GM12878 (cell line): ENCODE results near the gene LEKR1. TPM values are rescaled to one million over a fixed set of nuclear protein-coding genes. Genes with fewer than 3 reads are reported as not detected.

Experiments
- ATAC-seq: fragments of 200-7000 bp; cut with Tn5 transposase; 3 replicates; pipeline ENCODE4 v1.9.1; 2020; ENCODE audit warnings: mild to moderate bottlenecking, moderate library complexity
- BruUV-seq: library from RNA; stranded (reverse); fragments of 400-500 nt; replicated peaks from 2 replicates; lab custom pipeline; 2021; lab: Mats Ljungman, UMichigan
- CTCF ChIA-PET: fragments of 300-600 bp; sonication (Branson Sonifier 250); formaldehyde crosslinking; extraction: SDS; loops from one replicate; lab custom pipeline; 2021; ENCODE audit warnings: inconsistent platforms; lab: Yijun Ruan, JAX
- POLR2A ChIA-PET: fragments of 350-600 bp; formaldehyde crosslinking; extraction: SDS; loops from one replicate; lab custom pipeline; 2021; ENCODE audit warnings: inconsistent platforms; lab: Charles Lee
- RAD21 ChIA-PET: fragments of 300-600 bp; sonication (Branson Sonifier 250); formaldehyde crosslinking; loops from one replicate; lab custom pipeline; 2023; ENCODE audit warnings: antibody characterized with exemption; ENCODE audit not compliant: unreplicated experiment; lab: Charles Lee
- SMC1A ChIA-PET: fragments of 300-600 bp; sonication (Branson Sonifier 250); formaldehyde crosslinking; loops from one replicate; lab custom pipeline; 2023; ENCODE audit not compliant: unreplicated experiment, uncharacterized antibody; lab: Charles Lee
- DNase-seq: peaks from one replicate; pipeline ENCODE4 v3.0.0-alpha.2; 2011; ENCODE audit warnings: low read depth, low spot score
- FAIRE-seq: peaks from 3 replicates; lab custom pipeline; 2011; peaks lifted over from hg19 to GRCh38; lab: Jason Lieb, UNC
- H2AFZ ChIP-seq: 2 replicates; pipeline ENCODE4 v1.6.0; 2011; ENCODE audit warnings: low read depth, low read length, control low read depth; ENCODE audit not compliant: control insufficient read depth
- H3K27ac ChIP-seq: 2 replicates; pipeline ENCODE4 v1.5.1; 2011; ENCODE audit warnings: control low read depth; ENCODE audit not compliant: control insufficient read depth, insufficient read depth
- H3K27me3 ChIP-seq, 2 experiments: replicated peaks in 1 of 2; 2 replicates each; pipeline versions ENCODE4 v1.6.0 to v1.6.1; 2011; ENCODE audit warnings: low read length in 1 of 2; ENCODE audit not compliant: control insufficient read depth in 2 of 2, insufficient read depth in 2 of 2
- H3K36me3 ChIP-seq, 2 experiments: 2 replicates each; pipeline ENCODE4 v1.5.1; 2011; ENCODE audit warnings: low read length in 1 of 2; ENCODE audit not compliant: control insufficient read depth in 2 of 2, insufficient read depth in 2 of 2
- H3K4me1 ChIP-seq: 2 replicates; pipeline ENCODE4 v1.6.1; 2011; ENCODE audit warnings: mild to moderate bottlenecking, low read length, moderate library complexity, mixed read lengths; ENCODE audit not compliant: control insufficient read depth, insufficient read depth
- H3K4me2 ChIP-seq: 2 replicates; pipeline ENCODE4 v1.6.0; 2011; ENCODE audit warnings: control low read depth; ENCODE audit not compliant: control insufficient read depth, insufficient read depth
- H3K4me3 ChIP-seq: fragments of 200-600 bp; sonication (generic); 2 replicates; pipeline ENCODE4 v1.5.1; 2016
- H3K79me2 ChIP-seq: 2 replicates; pipeline ENCODE4 v1.6.0; 2011; ENCODE audit warnings: low read length; ENCODE audit not compliant: control insufficient read depth, insufficient read depth
- H3K9ac ChIP-seq: 2 replicates; pipeline ENCODE4 v1.8.0; 2011; ENCODE audit warnings: low read length, control low read depth, mixed read lengths; ENCODE audit not compliant: control insufficient read depth, insufficient read depth
- H3K9me3 ChIP-seq: replicated peaks from 3 replicates; pipeline ENCODE4 v1.5.1; 2011; ENCODE audit warnings: mild to moderate bottlenecking, low read length; ENCODE audit not compliant: control insufficient read depth, insufficient read depth
- H4K20me1 ChIP-seq: 2 replicates; pipeline ENCODE4 v1.6.0; 2011; ENCODE audit not compliant: control insufficient read depth, insufficient read depth
- BHLHE40 ChIP-seq, 2 experiments: fragments of 450-650 bp in 1 of 2; IDR thresholded peaks; 2 replicates each; pipeline ENCODE4 v1.6.1; 2011 to 2017; ENCODE audit warnings: low read depth in 2 of 2, borderline replicate concordance in 1 of 2, improper control_type of control experiment in 1 of 2, low read length in 1 of 2, mild to moderate bottlenecking in 1 of 2
- KDM1A ChIP-seq: fragments of 200-600 bp; sonication (generic); IDR thresholded peaks from 2 replicates; pipeline ENCODE4 v1.6.1; 2016; ENCODE audit warnings: borderline replicate concordance
- NFYB ChIP-seq: IDR thresholded peaks from 2 replicates; pipeline ENCODE4 v1.6.1; 2011; ENCODE audit warnings: low read depth, mild to moderate bottlenecking, low read length, improper control_type of control experiment, moderate library complexity; ENCODE audit not compliant: insufficient read depth
- PAX8 ChIP-seq: fragments of 450-650 bp; IDR thresholded peaks from 2 replicates; pipeline ENCODE4 v1.6.1; 2017; ENCODE audit warnings: mild to moderate bottlenecking, moderate library complexity
- SMC3 ChIP-seq: IDR thresholded peaks from 2 replicates; pipeline ENCODE4 v1.6.1; 2011; ENCODE audit warnings: low read length, improper control_type of control experiment, borderline replicate concordance
- WGBS: methylation state at CpG from one replicate; pipeline ENCODE4 v1.1.6; 2016; ENCODE audit warnings: low lambda C conversion rate; ENCODE audit not compliant: insufficient replicate concordance, insufficient coverage; ENCODE audit errors: missing lambda C conversion rate; 5-methylcytosine and 5-hydroxymethylcytosine counted together
- in situ Hi-C: fragments of 300-500 bp; cut with MboI; formaldehyde crosslinking; loops from 9 replicates; pipeline ENCODE4 v1.14.3; 2018; ENCODE audit warnings: mixed read lengths
- intact Hi-C: fragments of 100-400 bp; cut with micrococcal nuclease; formaldehyde crosslinking; loops from one replicate; pipeline ENCODE4 v1.14.2; 2022; ENCODE audit not compliant: unreplicated experiment
- polyA plus RNA-seq, 11 experiments: library from polyadenylated mRNA; depleted of rRNA in 4 of 11; unstranded in 6 of 11; stranded (reverse) in 5 of 11; fragments of >200 nt; fragmentation: Nextera tagmentation in 4 of 11; fragmentation: Illumina TruSeq in 1 of 11; extraction: Ambion mirVana in 4 of 11; extraction: Trizol in 1 of 11; gene quantifications; 1 replicate in 1 of 11; 2 replicates in 10 of 11; pipeline versions ENCODE4 v1.2.1 to v1.2.3, GENCODE V29; 2011 to 2016; ENCODE audit warnings: inconsistent platforms in 2 of 11, missing spikeins in 2 of 11, low read depth in 1 of 11
- total RNA-seq, 4 experiments: library from RNA; depleted of rRNA in 3 of 4; stranded (reverse); fragments of >200 nt in 3 of 4; fragmentation: Illumina TruSeq in 1 of 4; extraction: Trizol in 1 of 4; gene quantifications; 2 replicates each; pipeline versions ENCODE4 v1.2.1 to v1.2.3, GENCODE V29; 2013 to 2021
- TF ChIP-seq, protein P1 (sequence below): IDR thresholded peaks from 2 replicates; pipeline ENCODE4 v1.6.1; 2011; ENCODE audit warnings: borderline replicate concordance, low read depth, mild to moderate bottlenecking, moderate library complexity, low read length; ENCODE audit not compliant: insufficient read depth, poor library complexity, severe bottlenecking
- TF ChIP-seq, protein P2 (sequence below): fragments of 450-650 bp; IDR thresholded peaks from 2 replicates; pipeline ENCODE4 v1.6.1; 2017; ENCODE audit warnings: antibody characterized with exemption, mild to moderate bottlenecking, moderate library complexity
- TF ChIP-seq, protein P3 (sequence below): fragments of 450-650 bp; IDR thresholded peaks from 2 replicates; pipeline ENCODE4 v1.6.1; 2016; ENCODE audit warnings: mild to moderate bottlenecking, moderate library complexity, borderline replicate concordance

The LEKR1 gene
- total and polyA plus RNA-seq, 10 of the 15 experiments (the other 5 are each of a cell fraction or from before 2014, with no cell fraction given), result 0.48 to 3.2 (median 1.3) TPM

DNA sequence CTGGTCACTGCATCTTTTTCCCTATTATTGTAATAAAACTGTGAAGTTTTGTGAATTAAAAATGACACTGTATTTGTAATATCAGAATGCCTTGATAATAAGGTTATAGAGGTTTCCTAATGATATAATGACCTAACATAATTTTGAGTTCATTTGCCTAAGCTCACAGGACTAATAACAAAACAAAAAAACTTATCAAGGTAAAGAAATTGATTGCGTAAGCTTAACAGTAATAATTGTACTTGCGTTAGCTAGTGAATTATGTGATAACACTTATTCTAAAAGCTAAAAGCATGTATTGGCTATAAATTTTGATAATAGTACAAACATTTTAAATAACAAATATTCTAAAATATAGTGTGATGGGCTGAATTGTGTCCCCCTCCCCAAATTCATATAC, 112.6 kb downstream of the LEKR1 start:
- intact Hi-C loops, result no loop called here
- Histone ChIP-seq H3K4me2 (no peak overlapping the region), H3K9me3 (no peaks in the 10 kb centered on the region), H4K20me1 (no peaks in the 10 kb centered on the region), H3K4me3 (no peak overlapping the region), H3K9ac (no peak overlapping the region), H3K79me2 (no peaks in the 10 kb centered on the region), H2AFZ (no peak overlapping the region), H3K4me1 (no peaks in the 10 kb centered on the region), H3K27me3 (no peaks in the 10 kb centered on the region), H3K27ac (no peak overlapping the region), H3K36me3 (no peaks in the 10 kb centered on the region)
- RAD21 ChIA-PET, result no interaction called here
- SMC1A ChIA-PET, result interaction anchor here (1.2 to 2.1 kb wide), 2 partner anchors 37 to 215 kb away, joined by 4 to 8 read pairs; no protein-coding TSS in a partner anchor
- no peak for FAIRE-seq
- CTCF ChIA-PET, result no interaction called here
- no peak for DNase-seq
- in situ Hi-C loops, result no loop called here
- WGBS, result 100% methylated on average over 2 of the region's 2 CpGs
- POLR2A ChIA-PET, result no interaction called here
- no peak for ATAC-seq
- TF ChIP-seq NFYB, result no peak
- TF ChIP-seq, protein P1, sequence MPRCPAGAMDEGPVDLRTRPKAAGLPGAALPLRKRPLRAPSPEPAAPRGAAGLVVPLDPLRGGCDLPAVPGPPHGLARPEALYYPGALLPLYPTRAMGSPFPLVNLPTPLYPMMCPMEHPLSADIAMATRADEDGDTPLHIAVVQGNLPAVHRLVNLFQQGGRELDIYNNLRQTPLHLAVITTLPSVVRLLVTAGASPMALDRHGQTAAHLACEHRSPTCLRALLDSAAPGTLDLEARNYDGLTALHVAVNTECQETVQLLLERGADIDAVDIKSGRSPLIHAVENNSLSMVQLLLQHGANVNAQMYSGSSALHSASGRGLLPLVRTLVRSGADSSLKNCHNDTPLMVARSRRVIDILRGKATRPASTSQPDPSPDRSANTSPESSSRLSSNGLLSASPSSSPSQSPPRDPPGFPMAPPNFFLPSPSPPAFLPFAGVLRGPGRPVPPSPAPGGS, result no peak
- TF ChIP-seq, protein P2, sequence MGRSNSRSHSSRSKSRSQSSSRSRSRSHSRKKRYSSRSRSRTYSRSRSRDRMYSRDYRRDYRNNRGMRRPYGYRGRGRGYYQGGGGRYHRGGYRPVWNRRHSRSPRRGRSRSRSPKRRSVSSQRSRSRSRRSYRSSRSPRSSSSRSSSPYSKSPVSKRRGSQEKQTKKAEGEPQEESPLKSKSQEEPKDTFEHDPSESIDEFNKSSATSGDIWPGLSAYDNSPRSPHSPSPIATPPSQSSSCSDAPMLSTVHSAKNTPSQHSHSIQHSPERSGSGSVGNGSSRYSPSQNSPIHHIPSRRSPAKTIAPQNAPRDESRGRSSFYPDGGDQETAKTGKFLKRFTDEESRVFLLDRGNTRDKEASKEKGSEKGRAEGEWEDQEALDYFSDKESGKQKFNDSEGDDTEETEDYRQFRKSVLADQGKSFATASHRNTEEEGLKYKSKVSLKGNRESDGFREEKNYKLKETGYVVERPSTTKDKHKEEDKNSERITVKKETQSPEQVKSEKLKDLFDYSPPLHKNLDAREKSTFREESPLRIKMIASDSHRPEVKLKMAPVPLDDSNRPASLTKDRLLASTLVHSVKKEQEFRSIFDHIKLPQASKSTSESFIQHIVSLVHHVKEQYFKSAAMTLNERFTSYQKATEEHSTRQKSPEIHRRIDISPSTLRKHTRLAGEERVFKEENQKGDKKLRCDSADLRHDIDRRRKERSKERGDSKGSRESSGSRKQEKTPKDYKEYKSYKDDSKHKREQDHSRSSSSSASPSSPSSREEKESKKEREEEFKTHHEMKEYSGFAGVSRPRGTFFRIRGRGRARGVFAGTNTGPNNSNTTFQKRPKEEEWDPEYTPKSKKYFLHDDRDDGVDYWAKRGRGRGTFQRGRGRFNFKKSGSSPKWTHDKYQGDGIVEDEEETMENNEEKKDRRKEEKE, result no peak
- no peak for TF ChIP-seq BHLHE40 (IDR thresholded peaks at IDR 0.05; ENCODE audit: borderline replicate concordance in 1 of 2, low read depth in 2 of 2, low read length in 1 of 2)
- TF ChIP-seq KDM1A, result no peak
- no peak for TF ChIP-seq PAX8
- TF ChIP-seq, protein P3, sequence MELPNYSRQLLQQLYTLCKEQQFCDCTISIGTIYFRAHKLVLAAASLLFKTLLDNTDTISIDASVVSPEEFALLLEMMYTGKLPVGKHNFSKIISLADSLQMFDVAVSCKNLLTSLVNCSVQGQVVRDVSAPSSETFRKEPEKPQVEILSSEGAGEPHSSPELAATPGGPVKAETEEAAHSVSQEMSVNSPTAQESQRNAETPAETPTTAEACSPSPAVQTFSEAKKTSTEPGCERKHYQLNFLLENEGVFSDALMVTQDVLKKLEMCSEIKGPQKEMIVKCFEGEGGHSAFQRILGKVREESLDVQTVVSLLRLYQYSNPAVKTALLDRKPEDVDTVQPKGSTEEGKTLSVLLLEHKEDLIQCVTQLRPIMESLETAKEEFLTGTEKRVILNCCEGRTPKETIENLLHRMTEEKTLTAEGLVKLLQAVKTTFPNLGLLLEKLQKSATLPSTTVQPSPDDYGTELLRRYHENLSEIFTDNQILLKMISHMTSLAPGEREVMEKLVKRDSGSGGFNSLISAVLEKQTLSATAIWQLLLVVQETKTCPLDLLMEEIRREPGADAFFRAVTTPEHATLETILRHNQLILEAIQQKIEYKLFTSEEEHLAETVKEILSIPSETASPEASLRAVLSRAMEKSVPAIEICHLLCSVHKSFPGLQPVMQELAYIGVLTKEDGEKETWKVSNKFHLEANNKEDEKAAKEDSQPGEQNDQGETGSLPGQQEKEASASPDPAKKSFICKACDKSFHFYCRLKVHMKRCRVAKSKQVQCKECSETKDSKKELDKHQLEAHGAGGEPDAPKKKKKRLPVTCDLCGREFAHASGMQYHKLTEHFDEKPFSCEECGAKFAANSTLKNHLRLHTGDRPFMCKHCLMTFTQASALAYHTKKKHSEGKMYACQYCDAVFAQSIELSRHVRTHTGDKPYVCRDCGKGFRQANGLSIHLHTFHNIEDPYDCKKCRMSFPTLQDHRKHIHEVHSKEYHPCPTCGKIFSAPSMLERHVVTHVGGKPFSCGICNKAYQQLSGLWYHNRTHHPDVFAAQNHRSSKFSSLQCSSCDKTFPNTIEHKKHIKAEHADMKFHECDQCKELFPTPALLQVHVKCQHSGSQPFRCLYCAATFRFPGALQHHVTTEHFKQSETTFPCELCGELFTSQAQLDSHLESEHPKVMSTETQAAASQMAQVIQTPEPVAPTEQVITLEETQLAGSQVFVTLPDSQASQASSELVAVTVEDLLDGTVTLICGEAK, result no peak
- TF ChIP-seq SMC3, result no peak
- no TSS peak for BruUV-seq
